HL-60 (cell line): ENCODE data around the gene CXCR2.

Experiments used
- DNase-seq, 2 experiments: peaks; one replicate each; pipeline ENCODE4 v3.0.0-alpha.2; 2010 to 2020; ENCODE audit warnings: low read depth in 1 of 2, low spot score in 1 of 2
- H3K27ac ChIP-seq: fragments of 250-450 bp; sonication (Bioruptor Pico); replicated peaks from 2 replicates; pipeline ENCODE4 v1.5.1; 2020; ENCODE audit warnings: mild to moderate bottlenecking, moderate library complexity
- H3K27me3 ChIP-seq: fragments of 250-450 bp; sonication (Bioruptor Pico); 2 replicates; pipeline ENCODE4 v1.5.1; 2021; ENCODE audit warnings: mild to moderate bottlenecking, moderate library complexity; ENCODE audit not compliant: insufficient read depth, poor library complexity, severe bottlenecking
- H3K4me3 ChIP-seq: replicated peaks from 2 replicates; pipeline ENCODE4 v1.5.1; 2011; ENCODE audit warnings: mild to moderate bottlenecking, control low read depth, low read length; ENCODE audit not compliant: insufficient read depth
- CTCF ChIP-seq: IDR thresholded peaks from one replicate; pipeline ENCODE4 v1.5.1; 2011; ENCODE audit warnings: low read length, control low read depth, inconsistent platforms; ENCODE audit not compliant: insufficient read depth
- GABPA ChIP-seq: IDR thresholded peaks from 2 replicates; pipeline ENCODE4 v1.6.1; 2012; ENCODE audit warnings: low read depth
- POLR2AphosphoS5 ChIP-seq: IDR thresholded peaks from 2 replicates; pipeline ENCODE4 v1.6.1; 2012; ENCODE audit warnings: low read depth
- SPI1 ChIP-seq: IDR thresholded peaks from 2 replicates; pipeline ENCODE4 v1.6.1; 2012; ENCODE audit warnings: low read depth, mild to moderate bottlenecking, borderline replicate concordance
- TF ChIP-seq, protein P1 (sequence below): IDR thresholded peaks from 2 replicates; pipeline ENCODE4 v1.6.1; 2012; ENCODE audit warnings: low read depth; ENCODE audit not compliant: insufficient replicate concordance

Gene CXCR2

DNA sequence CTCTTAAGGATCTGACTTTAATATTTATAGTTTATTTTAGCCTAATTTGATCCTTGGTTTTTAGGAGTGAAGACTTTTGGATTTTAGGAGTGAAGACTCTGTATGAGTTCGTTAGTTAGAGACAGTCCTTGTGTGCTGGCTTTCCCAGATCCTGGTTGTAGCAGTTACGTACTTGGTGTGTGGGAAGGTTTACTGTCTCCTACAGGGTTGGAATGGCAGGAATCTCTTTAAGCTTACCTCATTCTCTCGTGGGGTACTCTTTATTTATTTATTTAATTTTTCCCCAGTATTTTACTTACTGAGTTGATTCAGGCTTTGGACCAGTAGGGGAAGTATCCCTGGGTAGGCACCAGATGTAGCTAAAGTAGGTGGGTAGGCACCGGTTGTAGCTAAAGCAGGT is 1.8 kb upstream of the CXCR2 start:
- H3K27ac ChIP-seq, result peak overlapping the region; percentile 93
- no peak overlapping the region for H3K4me3 ChIP-seq
- no peaks in the 10 kb centered on the region for H3K27me3 ChIP-seq
- no peak for TF ChIP-seq POLR2AphosphoS5
- TF ChIP-seq, protein P1, sequence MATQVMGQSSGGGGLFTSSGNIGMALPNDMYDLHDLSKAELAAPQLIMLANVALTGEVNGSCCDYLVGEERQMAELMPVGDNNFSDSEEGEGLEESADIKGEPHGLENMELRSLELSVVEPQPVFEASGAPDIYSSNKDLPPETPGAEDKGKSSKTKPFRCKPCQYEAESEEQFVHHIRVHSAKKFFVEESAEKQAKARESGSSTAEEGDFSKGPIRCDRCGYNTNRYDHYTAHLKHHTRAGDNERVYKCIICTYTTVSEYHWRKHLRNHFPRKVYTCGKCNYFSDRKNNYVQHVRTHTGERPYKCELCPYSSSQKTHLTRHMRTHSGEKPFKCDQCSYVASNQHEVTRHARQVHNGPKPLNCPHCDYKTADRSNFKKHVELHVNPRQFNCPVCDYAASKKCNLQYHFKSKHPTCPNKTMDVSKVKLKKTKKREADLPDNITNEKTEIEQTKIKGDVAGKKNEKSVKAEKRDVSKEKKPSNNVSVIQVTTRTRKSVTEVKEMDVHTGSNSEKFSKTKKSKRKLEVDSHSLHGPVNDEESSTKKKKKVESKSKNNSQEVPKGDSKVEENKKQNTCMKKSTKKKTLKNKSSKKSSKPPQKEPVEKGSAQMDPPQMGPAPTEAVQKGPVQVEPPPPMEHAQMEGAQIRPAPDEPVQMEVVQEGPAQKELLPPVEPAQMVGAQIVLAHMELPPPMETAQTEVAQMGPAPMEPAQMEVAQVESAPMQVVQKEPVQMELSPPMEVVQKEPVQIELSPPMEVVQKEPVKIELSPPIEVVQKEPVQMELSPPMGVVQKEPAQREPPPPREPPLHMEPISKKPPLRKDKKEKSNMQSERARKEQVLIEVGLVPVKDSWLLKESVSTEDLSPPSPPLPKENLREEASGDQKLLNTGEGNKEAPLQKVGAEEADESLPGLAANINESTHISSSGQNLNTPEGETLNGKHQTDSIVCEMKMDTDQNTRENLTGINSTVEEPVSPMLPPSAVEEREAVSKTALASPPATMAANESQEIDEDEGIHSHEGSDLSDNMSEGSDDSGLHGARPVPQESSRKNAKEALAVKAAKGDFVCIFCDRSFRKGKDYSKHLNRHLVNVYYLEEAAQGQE, result no peak
- no peak for TF ChIP-seq GABPA
- no peak for TF ChIP-seq SPI1
- TF ChIP-seq CTCF, result no peak
- DNase-seq, result no peak

- TF ChIP-seq POLR2AphosphoS5 (no peak), SPI1 (no peak), CTCF (no peak)
- peak in 1 of 2 experiments; percentile 71 for DNase-seq
- peak overlapping the region; percentile 22 for H3K4me3 ChIP-seq
- H3K27me3 ChIP-seq, result no peaks in the 10 kb centered on the region
- H3K27ac ChIP-seq, result peak overlapping the region; percentile 93
These were observed 733 bp upstream of the CXCR2 start for GRCh38 chr2:218125095-218125494.

DNA sequence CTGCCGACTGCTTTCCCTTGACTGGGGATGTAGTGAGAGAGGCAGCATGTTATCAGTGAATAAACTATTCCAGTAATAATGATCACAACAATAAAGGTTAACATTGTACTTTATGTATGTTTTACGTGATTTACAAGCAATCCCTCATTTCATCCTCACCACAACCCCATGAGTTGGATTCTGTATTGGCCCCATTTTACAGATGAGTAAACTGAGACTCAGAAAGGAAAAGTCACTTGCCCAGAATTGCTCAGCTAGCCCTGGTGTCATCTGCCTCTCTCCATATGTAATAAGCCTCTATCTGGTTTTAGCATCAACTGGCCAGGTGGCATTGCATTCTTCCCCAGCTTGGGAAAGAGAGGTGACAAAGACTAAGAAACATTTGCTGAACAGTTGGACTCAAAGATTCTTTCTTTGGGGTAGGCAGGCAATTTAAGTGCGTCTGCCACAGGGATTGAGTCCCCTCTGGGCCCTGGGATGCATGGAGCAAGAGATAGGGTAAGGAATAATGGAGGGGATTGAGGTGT is 2.2 kb downstream of the CXCR2 start:
- DNase-seq, result no peak
- peak overlapping the region; percentile 93 for H3K27ac ChIP-seq
- no peaks in the 10 kb centered on the region for H3K27me3 ChIP-seq
- H3K4me3 ChIP-seq, result no peak overlapping the region
- TF ChIP-seq CTCF, result no peak
- TF ChIP-seq, protein P1, result no peak
- no peak for TF ChIP-seq SPI1
- TF ChIP-seq GABPA, result no peak
- TF ChIP-seq POLR2AphosphoS5, result no peak
